HK-2 (cell line): ENCODE measurements around the gene ZDHHC24.

Experiments
- DNase-seq: peaks from one replicate; pipeline ENCODE4 v3.0.0-alpha.2; 2018; ENCODE audit not compliant: unreplicated experiment

Gene ZDHHC24

GRCh38 chr11:66566221-66566620, 20.4 kb upstream of the ZDHHC24 start:
- DNase-seq, result no peak

DNA sequence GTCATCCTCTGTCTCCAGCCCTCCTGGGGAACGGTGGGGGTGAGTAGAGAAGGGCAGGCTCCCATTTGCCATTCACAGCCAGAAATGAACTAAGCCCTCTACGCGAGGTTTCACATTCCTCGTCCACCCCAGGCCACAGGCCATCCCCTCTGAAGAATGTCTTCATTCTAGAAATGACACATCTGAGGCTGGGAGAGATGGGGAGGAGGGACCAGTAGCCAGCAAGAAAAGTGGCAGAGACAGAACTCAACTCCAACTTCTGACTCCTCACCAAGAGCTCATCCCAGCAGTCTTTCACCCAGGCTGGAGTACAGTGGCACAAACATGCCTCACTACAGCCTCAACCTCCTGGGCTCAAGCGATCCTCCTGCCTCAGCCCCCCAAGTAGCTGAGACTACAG, 19.1 kb upstream of the ZDHHC24 start:
- DNase-seq, result no peak

DNA sequence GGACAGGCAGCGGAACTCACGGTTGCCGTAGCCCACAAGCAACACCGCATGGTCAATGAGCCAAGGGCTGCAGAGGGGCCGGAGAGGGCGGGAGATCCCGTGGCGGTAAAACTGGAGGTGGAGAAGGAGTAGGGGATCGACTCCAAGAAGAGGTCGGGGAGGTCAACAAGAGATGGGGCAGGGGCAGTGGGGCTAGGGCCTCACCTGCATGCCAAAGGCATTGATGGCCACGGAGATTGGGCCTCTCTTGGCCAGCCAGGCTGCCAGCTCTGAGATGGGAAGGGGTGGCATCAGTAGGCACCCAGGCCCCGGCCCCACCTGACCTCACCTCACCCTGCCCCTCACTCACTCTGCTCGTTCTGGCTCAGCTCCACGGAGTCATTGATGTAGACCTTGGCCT, 18.7 kb upstream of the ZDHHC24 start:
- no peak for DNase-seq

DNA sequence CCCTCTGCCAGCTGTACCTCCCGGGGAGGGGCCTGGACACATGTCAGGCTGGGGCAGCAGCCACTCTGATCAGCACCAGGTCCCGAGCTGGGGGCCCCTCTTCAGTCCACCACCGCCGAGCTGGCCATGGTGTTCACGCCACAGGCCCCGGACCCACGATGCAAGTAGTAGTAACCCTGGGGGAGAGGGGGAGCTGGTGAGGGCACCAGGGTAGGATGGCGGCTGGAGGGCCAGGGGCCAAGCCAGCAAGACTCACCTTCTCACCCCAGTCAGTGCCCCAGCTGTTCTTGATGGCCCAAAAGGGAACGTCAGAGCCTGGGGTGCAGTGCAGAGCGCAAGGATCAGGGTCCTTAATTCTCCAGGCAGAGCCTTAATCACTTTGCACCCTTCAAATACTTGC, 18.0 kb upstream of the ZDHHC24 start:
- DNase-seq, result no peak

GRCh38 chr11:66562907-66563583, 17.2 kb upstream of the ZDHHC24 start:
- no peak for DNase-seq

- DNase-seq, result no peak
Observed at GRCh38 chr11:66562275-66562674, 16.4 kb upstream of the ZDHHC24 start.

GRCh38 chr11:66561975-66562248, 16.1 kb upstream of the ZDHHC24 start:
- no peak for DNase-seq

DNA sequence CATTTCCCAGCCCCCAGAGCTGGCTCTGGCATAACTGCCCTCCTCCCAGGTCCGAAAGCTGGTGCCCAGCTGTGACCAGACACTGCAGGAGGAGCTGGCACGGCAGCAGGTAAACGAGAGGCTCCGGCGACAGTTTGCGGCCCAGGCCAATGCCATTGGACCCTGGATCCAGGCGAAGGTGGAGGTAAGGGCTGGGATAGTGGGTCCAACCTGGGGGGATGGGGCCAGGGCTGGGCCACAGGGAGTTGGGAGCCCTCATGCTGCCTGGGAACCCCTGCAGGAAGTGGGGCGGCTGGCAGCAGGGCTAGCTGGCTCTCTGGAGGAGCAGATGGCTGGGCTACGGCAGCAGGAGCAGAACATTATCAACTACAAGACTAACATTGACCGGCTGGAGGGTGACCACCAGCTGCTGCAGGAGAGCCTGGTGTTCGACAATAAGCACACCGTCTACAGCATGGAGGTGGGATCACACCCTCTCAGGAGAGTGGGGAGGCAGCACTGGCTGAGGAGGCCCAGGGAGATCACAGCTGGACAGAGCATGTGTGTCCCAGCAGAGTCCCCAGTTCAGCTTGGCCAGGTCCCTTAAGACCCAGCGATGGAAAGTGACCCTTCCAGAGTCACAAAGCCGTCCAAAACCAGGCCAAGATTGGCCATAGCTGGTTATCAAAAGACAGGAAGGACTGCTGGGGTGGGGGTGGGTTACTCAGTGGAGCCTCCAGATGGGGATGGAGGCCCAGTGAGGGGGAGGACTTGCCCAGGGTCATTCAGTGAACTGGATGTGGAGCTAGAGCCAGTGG, 15.5 kb upstream of the ZDHHC24 start:
- no peak for DNase-seq

DNA sequence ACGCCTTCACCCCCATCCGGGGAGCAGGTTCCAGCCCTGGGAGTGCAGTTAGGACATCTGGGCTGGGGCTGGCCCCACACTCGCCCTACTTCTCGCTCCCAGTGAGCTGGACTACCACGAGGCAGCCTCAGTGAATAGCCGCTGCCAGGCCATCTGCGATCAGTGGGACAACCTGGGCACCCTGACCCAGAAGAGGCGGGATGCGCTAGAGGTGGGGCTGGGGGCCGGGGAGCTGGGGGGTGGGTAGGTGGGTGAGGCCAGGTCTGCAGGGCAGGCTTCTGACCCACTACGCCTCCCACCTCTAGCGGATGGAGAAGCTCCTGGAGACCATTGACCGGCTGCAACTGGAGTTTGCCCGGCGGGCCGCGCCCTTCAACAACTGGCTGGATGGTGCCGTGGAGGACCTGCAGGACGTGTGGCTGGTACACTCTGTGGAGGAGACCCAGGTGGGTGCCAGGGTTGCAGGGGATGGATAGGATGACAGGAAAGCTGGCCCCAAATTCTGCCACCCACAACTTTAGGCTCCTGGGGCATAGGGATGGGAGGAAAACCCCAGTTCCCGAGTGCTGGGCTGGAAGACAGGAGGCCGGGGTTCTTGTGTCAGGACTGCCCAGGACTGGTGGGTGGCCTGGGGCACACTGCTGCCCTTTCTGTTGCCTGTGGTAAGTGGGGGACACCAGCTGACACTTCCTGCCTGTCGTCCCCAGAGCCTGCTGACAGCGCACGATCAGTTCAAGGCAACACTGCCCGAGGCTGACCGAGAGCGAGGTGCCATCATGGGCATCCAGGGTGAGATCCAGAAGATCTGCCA, 14.2 kb upstream of the ZDHHC24 start:
- no peak for DNase-seq

GRCh38 chr11:66559142-66559865, 13.5 kb upstream of the ZDHHC24 start:
- no peak for DNase-seq

GRCh38 chr11:66557733-66558326, 12.0 kb upstream of the ZDHHC24 start:
- no peak for DNase-seq

DNA sequence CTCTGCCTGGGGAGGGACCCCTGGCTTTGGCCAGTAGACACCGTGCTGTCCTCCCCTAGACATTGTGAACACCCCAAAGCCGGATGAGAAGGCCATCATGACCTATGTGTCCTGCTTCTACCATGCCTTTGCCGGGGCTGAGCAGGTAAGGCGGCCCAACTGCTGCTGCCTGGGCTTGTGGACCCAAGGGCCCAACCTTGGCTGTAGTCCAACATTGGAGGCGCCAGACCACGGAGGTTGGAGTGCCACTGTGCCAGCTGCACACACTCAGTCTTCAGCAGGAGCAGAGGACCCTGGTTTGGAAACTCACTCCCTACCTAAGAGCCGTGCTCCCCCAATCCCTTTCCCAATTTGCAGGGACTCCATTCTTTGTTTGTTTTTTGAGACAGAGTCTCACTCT, 10.2 kb upstream of the ZDHHC24 start:
- DNase-seq, result no peak

DNA sequence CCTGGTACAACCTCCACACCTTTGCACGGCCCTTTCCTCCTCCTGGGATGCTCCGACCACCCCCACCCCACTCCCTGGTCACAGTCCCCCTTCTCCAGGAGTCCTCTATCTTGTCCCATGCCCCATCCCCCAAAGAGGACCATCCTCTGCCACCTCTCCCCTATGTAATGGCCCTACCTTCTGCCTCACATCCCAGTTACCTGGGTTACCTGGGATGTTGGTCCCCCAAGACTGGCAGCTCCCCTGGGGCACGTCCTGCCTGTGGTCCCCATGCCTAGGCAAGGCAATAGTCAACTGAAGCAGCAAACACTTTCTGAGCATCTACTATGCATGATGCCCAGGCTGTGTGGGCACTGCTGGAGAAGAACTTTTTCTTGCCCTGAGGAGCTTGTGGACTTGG, 9.6 kb upstream of the ZDHHC24 start:
- no peak for DNase-seq

DNA sequence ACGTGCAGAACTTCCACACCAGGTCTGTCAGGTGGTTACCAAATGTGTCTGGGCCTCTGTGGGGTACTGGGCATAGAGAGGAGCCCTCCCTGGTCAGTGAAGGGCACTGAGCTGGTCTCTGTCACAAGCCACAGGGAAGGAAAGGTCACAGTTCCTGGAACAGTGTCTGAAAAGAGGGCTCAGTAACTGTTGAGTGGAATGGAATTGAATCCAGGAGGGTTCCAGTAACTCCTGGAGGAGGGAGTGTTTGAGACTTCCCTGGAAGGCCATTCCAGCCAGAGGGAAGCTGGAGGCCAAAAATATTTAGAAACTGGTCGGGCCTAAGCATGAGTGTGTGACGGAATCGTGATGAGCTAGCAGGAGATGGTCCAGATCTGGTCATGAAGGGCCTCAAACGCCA, 8.8 kb upstream of the ZDHHC24 start:
- DNase-seq, result no peak

DNA sequence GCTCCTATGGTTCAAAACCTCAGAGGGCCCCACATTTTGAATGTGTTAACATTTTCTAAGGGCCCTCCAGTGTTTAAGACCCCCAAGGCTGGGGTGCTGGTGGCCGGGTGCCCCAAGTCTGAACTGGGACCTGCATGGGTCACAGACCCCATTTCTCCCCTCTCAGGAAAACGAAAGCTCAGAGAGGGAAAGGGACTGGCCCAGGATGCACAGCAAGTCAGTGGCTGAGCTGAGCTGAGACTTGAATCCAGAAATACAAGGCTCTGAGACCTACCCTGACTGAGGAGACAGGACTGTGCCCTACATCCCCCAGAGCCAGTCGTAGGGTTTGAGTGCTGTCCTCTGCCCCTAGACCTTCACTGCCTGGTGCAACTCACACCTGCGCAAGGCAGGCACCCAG, 5.0 kb upstream of the ZDHHC24 start:
- no peak for DNase-seq

- DNase-seq, result no peak
Observed at GRCh38 chr11:66549696-66550095, 3.8 kb upstream of the ZDHHC24 start.

GRCh38 chr11:66548774-66549630, 3.2 kb upstream of the ZDHHC24 start:
- no peak for DNase-seq

DNA sequence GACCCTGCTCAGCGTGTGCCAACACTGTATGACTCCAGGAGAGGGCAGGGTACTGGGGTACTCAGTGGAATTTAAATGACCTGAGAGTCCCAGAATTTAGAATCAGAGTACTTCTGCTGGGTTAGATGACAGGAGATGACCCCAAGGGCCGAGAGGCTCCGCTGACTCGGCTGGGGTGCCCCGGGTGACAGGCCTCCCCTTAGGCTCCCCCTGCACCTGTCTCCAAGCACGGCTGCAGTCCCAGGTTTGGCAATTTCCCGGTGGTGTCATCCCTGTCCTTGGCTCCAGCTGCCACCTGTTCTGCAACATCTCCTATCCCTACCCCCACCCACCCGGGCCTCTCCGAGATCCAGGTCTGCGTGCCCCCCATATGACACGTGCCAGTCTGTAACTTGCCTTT, 2.2 kb upstream of the ZDHHC24 start:
- DNase-seq, result no peak

- DNase-seq, result no peak
Observed at GRCh38 chr11:66547662-66548009, 1.8 kb upstream of the ZDHHC24 start.

GRCh38 chr11:66546966-66547661, 1.3 kb upstream of the ZDHHC24 start:
- DNase-seq, result no peak
